22Rv1 (cell line): Measurements from ENCODE around the gene DDX53.

Source experiments
- CTCF ChIP-seq: fragments of 450-650 bp; IDR thresholded peaks from 2 replicates; pipeline ENCODE4 v1.5.1; 2017; ENCODE audit warnings: mild to moderate bottlenecking
- ZFX ChIP-seq: fragments of 450-650 bp; IDR thresholded peaks from 2 replicates; pipeline ENCODE4 v1.6.1; 2017; ENCODE audit warnings: antibody characterized with exemption, borderline replicate concordance

GRCh38 chrX:23031600-23031999 is 31.8 kb downstream of the DDX53 start:
- TF ChIP-seq CTCF (no peak), ZFX (no peak)
